Mesenteric fat pad (tissue), 1 donor: ENCODE results near the gene AMPH. TPM values are rescaled to one million over a fixed set of nuclear protein-coding genes. Genes with fewer than 3 reads are reported as not detected.

ENCODE experiments used
- DNase-seq: peaks from one replicate; pipeline ENCODE4 v3.0.0-alpha.2; 2020; ENCODE audit warnings: low spot score
- long read RNA-seq: library from polyadenylated mRNA; unstranded; transcript quantifications from one replicate; pipeline ENCODE4 v2.0.0, GENCODE V29; 2020
- total RNA-seq: library from RNA; stranded (reverse); fragmentation: NEBNext Ultra II Directional; extraction: Animal tissue kit (Norgen Biotek cat#: 25700); gene quantifications from one replicate; pipeline ENCODE4 v1.2.1, GENCODE V29; 2021
- donor health status: DM: yes; HTN: yes; CAD: no.

AMPH gene
- total RNA-seq, result 16.4 TPM
- long read RNA-seq, transcript AMPH-201 (20 exons, 3,145 nt), result major isoform, 22 of 34 reads
- long read RNA-seq, transcript AMPH-202 (21 exons, 3,418 nt), result minor isoform, 5 of 34 reads
- long read RNA-seq, partial matches to known transcripts, result 5 of 34 reads
- long read RNA-seq, other reads (novel, unspliced or antisense), result 2 of 34 reads

DNA sequence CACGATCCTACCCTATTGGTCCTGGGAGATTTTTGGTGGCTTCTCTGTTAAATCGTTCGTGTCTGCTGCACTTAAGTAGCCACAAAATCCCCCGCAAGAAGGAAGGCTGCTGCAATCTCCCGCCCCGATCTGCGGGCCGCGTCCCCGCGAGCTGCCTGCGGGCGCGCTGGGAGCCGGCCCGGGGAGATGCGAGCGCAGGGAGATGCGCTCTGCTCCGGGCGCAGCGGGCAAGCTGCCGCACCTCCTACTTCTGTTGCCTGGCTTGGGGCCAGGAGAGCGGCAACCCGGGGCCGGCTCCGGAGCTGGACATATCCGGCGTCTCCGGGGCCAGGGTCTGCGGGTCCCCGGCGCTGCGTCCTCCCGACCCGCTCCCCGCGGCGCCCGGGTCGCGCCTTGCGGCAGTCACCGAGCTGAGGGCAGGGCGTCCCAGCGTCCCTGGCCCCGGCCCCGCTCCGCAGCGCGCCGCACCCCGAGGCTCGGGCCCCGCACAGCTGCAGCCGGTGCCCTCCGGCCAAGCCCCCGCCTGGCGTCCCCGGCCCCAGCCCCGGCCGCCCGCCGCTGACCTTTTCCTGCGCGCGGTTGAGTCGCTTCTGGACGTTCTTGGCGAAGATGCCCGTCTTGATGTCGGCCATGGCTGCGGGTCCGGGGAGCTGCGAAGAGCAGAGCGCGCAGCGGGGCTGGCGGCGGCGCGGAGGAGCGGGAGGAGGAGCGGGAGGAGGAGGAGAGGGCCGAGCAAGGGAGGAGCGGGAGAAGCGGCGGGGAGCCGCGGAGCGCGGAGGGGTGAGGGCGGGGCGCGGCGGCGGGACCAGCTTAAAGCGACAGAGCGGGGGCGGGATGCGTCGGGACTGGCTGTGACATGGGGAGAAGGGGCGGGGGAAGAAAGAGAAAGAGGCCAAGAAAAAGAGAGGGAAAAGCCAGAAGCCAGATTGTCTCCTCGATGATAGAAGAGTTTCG is at the start of gene AMPH:
TSS of gene AMPH (minus strand) at position 654 of the 954 bp plus-strand sequence. CDS start at position 632, 22 bp downstream.
- DNase-seq, result no peak

DNA sequence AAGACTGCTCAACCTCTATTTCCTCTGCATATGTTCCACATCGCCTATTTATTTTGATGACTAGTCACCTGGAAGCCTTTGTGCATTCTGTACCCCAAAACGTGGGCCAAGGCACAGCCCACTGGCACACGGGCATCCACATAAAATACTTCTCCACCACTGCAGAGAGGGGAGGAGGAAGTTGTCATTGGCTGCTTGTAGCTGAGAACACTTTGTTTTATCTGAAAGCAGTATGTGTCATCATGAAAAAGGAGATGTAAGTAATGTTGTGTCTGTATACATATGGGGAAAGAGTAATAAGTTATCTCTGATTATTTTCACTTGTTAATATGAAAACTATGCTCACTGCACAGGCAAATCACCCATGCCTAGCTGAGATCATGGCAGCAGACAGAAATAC is 48.2 kb upstream of the AMPH start:
- DNase-seq, result no peak

DNA sequence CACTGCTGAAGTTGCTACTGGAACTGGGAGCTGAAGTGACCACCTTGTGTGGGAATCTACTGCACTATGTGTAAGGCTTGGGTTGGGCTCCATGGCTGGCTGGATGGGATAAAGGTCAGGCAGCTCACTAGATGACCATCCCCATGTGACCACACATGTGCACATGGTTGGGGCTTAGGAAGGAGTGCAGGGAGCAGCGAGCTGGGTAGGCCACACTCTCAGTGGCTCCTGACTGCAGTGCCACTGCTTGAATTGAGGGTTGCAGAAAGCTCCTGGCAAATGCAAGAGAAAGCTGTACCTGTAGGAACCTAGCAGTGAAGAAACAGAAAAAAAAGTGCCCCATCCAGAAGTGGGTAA is 47.5 kb upstream of the AMPH start:
- DNase-seq, result no peak

DNA sequence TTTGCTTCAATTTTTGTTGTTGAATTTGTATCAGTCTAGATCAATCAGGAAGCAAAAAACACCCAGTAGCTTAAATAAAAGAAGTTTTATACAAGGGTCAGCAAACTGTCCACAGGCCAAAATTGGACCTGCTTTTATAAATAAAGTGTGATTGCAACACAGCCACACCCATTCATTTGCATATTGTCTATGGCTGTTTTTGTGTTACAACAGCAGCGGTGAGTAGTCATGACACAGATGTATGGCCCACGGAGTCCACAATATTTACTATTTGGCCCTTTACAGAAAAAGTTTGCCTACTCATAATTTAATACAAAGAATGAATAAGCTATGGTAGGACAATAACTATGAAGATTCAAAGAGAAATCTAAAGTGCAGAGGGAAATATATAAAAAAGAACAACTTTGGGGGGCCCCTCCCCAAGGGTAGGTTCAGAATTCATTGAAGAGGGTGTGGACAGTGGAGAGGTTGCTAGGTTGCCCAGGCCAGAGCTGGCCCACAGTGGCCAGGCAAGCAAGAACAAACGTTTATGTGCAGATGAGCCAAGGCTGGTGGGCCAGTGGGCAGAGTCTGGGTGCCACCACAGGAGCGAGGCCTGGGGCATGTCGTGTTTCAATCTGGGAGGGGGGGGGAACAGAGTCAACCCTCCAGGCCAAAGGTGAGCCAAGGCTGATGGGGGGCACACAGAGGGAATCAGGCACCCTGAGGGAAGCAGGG is 47.0 kb upstream of the AMPH start:
- DNase-seq, result no peak

DNA sequence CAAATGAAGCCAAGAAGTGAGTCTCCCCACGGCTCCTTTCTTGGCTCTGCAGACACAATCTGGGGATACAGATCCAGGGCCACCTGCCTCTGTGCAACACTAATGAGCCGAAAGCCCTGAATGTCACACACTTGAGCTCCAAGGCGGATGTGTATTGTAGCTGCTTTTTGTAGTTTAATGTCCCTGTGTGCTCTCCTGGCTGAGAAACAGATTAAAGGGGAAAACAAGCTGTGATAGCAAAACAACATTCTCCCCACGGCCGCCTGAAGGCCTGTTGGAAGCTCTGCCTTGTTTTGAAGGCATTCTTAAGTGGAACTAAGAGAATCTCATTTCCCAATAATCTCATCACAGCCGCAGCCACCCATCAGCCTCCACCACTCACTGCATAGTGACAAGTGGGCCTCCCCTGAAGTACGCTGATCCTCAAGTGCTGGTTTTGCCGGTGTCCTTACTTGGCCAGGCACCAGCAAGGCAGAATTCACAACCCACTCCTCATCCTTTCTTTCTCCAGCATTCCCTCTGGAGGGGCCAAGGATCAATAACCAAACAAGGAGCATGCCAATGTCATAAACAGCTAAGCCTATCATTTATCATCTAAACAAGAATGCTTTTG is 44.4 kb upstream of the AMPH start:
- DNase-seq, result no peak

DNA sequence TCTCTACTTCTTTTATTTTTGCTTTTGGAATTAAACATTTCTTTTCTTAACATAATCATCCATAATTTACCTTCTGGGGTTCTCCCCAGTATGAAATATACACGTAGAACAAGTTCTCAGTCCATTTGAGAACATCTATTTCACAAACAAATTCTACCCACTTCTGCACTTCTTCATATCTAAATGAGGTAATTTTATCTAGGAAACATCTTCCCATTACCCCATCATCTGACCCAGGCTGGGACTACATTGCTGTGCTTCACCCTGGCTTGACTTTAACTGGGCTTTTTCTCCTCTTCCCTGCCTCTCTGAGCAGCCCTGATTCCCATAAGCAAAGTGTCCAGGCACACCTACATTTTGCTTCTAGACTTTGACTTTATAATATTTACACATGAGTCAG is 43.3 kb upstream of the AMPH start:
- no peak for DNase-seq

DNA sequence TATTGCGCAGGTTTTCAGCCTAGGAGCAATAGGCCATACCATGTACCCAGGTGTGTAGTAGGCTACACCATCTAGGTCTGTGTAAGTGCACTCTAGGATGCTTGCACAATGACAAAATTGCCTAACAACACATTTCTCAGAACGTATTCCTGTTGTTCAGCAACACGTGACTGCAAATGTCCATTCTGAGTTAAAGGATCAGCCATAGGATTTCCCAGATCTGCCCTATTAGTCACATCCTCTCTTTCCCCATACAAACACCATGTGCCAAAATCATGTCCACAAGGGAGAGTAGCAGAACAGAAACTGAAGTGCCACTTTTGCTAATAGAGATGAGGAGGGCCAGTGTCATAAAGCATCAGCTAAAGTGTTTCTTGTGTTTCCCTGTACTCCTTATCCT is 42.6 kb upstream of the AMPH start:
- DNase-seq, result no peak

DNA sequence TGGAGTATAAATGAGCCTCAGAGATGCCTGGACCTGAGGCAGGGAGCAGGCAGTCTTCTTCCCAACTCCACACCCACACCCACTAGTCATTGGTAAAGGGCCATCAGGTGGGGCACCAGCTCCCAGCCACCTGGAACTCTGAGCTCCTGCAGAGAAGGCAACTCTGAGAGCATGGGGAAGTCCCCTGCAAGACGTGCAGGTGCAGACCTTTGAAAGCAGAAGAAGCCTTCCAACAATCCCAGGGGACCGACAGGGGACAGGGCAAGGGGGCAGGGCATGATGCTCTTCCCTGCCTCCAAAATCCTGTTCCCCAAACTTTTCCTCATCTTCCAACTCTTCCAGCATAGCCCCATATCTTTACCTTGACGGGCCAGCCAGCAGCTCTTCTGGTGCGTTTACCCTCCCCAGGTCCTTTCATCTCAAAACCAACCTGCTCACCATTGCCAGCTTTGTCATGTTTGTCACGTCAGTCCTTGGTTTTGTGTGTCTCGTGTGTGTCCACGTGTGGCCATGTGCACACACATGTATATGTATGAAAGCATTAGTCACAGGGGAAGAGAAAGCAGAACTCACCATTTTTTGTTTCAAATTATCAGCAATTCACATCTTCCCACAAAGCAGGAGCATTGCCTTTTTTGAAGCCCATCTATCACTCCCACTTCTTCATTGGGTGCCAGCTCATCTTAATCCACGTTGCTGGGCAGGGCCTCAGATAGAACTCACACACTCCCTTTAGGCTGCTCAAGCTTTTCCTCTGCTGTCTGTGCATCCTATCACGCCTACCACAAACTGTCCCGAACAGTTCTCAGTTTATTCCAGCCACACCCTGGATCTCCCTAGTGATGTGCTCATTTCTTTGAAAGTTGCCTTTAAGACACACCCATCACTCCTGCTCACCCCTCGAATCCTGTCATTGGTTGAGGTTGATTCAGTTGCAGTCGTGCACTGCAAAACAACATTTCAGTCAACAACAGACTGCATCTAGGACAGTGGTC is 41.0 kb upstream of the AMPH start:
- no peak for DNase-seq

DNA sequence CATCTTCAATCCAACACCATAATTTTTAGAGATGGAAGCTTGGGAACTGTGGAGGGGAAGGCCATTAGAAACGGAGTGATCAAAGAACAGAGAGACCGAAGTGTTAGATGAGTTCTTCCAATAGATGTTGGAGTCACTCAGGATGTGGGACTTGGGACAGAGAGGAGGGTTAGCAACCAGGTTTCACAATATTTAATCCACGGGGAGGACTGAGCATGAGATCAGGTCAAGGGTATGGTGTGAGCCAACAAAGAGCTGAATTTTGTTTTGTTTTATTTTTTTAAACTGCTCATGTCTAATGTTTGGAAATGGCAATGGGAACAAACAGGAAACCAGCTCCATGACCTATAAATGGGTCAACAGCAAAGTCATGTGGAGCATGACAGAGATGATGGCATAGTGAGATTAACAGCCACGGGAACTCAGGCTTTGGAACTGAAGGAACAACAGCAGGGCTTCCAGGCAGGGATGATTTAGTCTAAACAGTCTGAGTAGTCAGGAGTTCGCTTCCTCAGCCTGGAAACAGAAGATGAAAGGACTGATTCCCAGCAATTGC is 38.9 kb upstream of the AMPH start:
- no peak for DNase-seq

DNA sequence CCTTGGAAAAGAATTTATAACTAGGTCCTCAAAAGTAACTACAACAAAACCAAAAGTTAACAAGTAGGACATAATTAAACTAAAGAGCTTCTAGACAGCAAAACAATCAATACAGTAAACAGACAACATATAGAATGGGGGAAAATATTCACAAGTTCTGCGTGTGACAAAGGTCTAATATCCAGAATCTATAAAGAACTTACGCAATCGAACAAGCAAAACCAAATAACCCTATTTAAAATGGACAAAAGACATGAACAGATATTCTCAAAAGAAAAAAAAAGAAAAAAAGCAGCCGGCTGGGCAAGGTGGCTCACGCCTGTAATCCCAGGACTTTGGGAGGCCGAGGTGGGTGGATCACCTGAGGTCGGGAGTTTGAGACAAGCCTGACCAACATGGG is 33.8 kb upstream of the AMPH start:
- no peak for DNase-seq

DNA sequence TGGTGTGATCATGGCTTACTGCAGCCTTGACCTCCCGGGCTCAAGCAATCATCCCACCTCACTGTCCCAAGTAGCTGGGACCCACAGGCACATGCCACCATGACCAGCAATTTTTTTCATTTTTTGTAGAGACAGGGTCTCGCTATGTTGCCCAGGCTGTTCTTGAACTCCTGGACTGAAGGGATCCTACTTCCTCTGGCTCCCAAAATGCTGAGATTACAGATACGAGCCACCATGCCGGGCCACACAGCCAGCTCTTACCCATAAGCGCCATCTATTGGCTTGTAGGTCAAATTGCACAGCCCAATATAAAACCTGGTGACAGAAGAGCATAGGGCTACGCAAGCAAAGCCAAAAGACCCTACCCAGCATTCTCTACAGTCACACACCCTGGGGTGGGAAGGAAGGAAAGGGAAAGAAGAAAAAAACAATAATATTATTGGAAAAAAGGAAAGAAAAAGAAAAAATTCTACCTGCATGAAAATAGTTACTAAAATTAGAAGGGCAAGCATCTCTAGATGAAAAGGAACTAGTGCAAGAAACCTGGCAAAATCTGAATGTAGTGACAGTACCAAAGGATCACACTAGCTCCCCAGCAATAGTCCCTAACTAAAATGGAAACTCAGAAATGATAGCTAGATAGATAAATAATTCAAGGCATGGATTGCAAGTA is 29.4 kb upstream of the AMPH start:
- DNase-seq, result no peak

DNA sequence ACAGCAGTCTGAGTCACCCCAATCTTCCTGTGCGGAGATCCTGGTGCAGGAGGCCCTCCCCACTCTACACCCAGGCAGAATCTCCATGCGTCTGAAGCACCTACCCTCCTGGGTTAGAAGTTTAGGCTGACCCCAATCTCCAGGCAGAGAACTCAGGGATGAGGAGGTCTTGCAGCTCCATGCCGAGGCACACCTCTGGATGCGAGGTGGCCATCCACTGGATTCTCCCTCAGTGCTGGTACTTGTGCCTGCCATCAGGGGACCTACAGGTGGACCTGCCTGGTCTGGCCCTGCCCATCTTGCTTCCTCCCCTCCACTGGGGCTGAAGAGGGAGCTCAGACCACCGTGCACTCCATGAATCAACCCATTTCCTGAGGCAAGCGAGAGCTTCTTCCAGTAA is 28.8 kb upstream of the AMPH start:
- no peak for DNase-seq

DNA sequence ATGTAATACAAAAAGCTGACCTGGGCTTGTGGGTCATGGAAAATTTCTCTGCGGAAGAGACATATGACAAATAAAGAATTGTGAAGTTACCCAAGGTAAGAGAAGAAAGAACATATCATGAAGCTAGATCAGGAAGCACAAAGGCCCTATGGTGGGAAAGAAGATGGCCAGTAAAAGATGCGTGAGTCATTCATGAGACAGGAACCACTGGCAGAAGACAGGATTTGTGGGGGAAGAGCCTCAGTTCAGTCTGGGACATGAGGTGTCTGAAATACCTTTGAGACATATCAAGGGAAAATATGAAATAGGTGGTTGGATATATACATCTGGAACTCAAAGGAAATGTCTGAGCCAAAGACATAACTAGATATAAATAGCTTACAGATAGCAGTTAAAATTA is 27.7 kb upstream of the AMPH start:
- DNase-seq, result no peak

DNA sequence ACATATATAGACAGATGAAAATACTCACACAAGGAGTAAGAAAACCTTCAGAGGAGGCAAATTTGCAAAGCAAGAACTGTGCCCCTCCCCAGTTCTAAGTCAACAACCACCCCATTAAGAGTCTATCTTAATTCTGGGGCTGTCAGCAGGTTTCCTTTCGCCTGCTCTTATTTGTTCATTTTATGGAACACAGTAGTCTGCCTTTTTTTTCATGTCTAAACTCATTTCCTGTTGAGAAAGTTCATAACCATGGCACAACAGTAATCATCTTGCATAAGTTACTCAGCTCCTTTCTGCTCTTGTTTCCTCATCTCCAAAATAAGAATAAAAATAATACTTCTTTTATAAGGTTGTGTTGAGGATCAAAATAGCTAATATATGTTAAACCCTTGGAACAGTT is 25.8 kb upstream of the AMPH start:
- no peak for DNase-seq

DNA sequence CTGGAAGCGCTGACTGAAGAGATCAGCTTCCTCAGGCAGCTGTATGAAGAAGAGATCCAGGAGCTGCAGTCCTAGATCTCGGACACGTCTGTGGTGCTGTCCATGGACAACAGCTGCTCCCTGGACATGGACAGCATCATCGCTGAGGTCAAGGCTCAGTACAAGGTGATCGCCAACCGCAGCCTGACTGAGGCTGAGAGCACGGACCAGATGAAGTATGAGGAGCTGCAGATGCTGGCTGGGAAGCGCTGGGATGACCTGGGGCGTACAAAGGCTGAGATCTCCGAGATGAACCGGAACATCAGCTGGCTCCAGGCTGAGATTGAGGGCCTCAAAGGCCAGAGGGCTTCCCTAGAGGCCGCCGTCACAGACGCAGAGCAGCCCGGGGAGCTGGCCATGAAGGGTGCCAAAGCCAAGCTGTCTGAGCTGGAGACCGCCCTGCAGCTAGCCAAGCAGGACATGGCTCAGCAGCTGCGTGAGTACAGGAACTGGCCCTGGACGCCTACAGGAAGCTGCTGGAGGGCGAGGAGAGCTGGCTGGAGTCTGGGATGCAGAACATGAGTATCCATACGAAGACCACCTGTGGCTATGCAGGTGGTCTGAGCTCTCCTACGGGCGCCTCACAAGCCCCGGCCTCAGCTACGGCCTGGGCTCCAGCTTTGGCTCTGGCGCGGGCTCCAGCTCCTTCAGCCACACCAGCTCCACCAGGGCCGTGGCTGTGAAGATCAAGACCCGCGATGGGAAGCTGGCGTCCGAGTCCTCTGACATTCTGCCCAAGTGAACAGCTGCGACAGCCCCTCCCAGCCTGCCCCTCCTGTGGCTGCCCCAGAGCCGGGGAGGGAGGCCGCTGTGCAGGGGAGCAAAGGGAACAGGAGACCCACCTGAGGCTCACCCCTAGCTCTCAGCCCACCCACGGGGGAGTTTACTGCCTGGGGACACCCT is 24.9 kb upstream of the AMPH start:
- no peak for DNase-seq

DNA sequence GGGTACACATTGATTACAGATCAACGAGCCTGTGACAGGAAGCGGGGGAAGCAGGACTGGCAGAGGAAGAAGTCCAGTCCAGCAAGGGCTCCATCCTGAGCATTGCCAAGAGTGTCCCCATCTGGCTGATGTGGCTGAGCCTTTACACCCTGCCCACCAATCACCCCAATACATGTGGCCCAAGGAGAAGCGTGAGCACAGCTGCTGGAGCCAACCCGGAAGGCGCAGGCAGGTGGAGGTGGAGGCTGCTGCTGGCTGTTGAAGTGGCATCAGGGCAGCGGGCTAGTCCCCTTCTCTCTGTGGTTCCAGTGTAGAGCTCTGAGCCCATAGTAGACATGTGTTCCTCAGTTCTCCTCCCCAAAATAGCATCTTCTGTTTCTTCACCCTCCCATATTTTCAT is 6.8 kb upstream of the AMPH start:
- DNase-seq, result no peak

DNA sequence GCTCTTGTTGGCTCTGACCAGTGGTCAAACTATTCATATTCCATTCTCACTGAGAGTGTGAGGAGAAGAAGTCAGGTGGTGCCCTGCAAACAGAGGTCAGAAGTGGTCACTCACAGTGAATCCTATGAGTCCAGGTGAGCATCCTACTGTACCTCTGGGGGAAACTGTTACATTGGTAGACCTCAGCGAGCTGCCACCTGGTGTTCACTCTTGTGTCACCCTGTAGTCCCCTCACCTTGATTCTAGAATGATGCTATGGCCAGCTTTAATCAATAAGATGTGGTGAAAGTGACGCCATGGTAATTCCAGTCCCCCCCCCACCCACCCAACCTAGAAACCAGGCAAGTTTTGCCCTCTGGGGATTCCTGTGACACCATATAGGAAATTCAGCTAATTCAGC is 1.2 kb upstream of the AMPH start:
- DNase-seq, result no peak

DNA sequence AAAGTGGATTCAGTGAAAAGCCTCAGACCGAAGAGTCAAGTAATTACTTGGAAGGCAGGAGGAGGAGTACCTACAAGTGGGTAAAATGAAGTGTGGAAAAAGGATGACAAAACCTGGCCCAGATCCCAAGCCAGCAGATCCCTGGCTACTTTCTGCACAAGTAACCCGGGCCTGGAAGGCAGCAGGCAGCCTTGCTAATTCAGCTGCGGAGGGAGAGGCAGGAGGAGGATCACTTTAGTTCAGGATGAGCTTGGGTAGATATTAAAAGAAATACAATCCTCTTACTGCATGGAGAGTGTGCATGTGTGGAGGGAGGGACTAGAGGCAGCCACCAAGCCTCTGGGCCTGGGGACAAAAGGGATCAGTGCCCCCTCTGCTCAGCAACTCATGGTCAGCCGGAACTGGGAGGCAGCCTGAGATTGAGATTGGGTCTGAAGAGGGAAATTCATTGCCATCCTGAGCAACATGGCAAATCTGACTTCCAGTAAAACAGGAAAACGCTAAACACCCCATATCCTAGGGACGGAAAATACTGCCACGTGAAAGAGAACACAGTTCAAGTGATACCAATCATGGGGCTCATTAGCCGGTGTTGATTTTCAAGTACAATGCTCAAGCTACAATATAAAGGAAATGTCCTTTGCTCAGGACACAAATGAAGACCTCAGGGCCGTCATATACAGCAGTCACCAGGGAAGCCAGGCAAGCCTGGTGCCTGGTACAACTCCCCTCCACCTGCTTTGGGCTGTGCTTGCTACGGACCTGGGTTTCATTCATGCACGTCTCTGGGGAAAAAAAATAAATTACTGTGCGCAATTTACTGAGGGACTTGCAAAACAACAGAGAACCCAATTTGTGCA is 1.3 kb downstream of the AMPH start:
- no peak for DNase-seq
